Measurements from ENCODE around the gene RFFL. TPM values are rescaled to one million over a fixed set of nuclear protein-coding genes. Genes with fewer than 3 reads are reported as not detected.

Gene RFFL
- total and polyA plus RNA-seq, 8 donors, result 3.6 to 24.4 (median 16.7) TPM

DNA sequence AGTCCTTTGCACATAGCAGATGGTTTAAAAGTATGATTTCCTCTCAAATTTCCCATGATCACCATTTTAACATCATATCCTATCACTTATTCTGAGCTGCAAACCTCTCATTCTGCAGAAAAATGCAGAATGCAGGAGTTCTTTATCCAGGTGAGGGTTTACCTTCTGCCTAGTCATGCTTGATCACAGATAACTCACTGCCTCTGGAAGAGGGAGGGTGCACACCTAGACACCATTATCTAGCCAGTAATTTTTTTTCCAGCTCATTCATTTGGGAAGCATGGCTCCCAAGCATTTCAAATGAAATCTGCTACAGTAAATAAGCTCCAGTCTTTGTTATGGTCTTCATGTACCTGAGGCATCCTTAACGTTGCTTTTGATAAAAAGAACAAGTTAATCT, 38.0 kb downstream of the RFFL start:
- TF ChIP-seq, protein P1, sequence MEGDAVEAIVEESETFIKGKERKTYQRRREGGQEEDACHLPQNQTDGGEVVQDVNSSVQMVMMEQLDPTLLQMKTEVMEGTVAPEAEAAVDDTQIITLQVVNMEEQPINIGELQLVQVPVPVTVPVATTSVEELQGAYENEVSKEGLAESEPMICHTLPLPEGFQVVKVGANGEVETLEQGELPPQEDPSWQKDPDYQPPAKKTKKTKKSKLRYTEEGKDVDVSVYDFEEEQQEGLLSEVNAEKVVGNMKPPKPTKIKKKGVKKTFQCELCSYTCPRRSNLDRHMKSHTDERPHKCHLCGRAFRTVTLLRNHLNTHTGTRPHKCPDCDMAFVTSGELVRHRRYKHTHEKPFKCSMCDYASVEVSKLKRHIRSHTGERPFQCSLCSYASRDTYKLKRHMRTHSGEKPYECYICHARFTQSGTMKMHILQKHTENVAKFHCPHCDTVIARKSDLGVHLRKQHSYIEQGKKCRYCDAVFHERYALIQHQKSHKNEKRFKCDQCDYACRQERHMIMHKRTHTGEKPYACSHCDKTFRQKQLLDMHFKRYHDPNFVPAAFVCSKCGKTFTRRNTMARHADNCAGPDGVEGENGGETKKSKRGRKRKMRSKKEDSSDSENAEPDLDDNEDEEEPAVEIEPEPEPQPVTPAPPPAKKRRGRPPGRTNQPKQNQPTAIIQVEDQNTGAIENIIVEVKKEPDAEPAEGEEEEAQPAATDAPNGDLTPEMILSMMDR (IDR thresholded peaks at IDR 0.05), result no peak
- Histone ChIP-seq H3K36me3 (no peaks in the 10 kb centered on the region), H3K4me1 (peaks cover 0 to 6% (median 0%) of the 10 kb centered on the region in 3 donors), H3K4me3 (no peak overlapping the region), H3K27me3 (no peaks in the 10 kb centered on the region), H3K9me3 (no peaks in the 10 kb centered on the region), H3K27ac (no peak overlapping the region)
- no peak for DNase-seq
- WGBS, 2 donors, result 38 to 46% methylated on average over 1 of the region's 1 CpG
- ATAC-seq, result no peak
- FAIRE-seq, result no peak
- intact Hi-C loops (cut with DNase I), result no loop called here

DNA sequence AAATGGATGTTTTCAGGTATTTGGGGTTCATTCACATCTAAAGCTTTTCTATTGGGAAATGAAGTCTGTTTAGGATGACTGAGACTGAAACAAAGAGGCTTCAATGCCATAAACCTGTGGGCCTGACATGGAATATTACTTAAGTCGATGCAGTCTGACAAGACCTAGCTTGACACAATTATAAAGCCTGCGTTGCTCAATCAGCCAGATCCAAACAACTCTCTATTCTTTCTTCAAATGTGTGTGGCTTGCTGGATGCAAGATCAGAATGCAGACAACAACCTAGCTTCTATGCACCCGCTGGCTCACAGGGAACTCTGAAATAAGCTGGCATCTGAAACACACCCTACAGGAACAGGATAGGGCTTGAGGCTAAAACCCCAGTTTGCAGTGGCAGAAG, 40.0 kb downstream of the RFFL start:
- Histone ChIP-seq H3K9me3 (no peaks in the 10 kb centered on the region), H3K4me1 (peaks cover 0 to 6% (median 0%) of the 10 kb centered on the region in 3 donors), H3K4me3 (no peak overlapping the region), H3K36me3 (peaks cover 0 to 6% (median 0%) of the 10 kb centered on the region in 3 donors), H3K27ac (peak overlapping the region in 1 of 4 donors; percentile 55), H3K27me3 (no peaks in the 10 kb centered on the region)
- intact Hi-C loops (cut with DNase I), result no loop called here
- DNase-seq, result no peak
- WGBS, 2 donors, result 87 to 89% methylated on average over 3 of the region's 3 CpGs
- TF ChIP-seq, protein P1 (IDR thresholded peaks at IDR 0.05), result no peak
- ATAC-seq, result no peak
- FAIRE-seq, result no peak

GRCh38 chr17:35022536-35023063, 40.9 kb downstream of the RFFL start:
- peak in 3 of 6 donors; percentile 23 to 29 (median 26) for DNase-seq
- 48 to 52% methylated on average over 8 of the region's 8 CpGs for WGBS, 2 donors
- H3K27me3 ChIP-seq, result no peaks in the 10 kb centered on the region
- peak; percentile 46 to 94 (median 85) for ATAC-seq
- TF ChIP-seq, protein P1 (IDR thresholded peaks at IDR 0.05), result no peak
- H3K27ac ChIP-seq, result peak overlapping the region in 2 of 4 donors; percentile 9 to 55
- H3K4me3 ChIP-seq, result no peak overlapping the region
- H3K9me3 ChIP-seq, result no peaks in the 10 kb centered on the region
- no peak for FAIRE-seq
- H3K36me3 ChIP-seq, result peaks cover 0 to 6% (median 0%) of the 10 kb centered on the region in 3 donors
- H3K4me1 ChIP-seq, result peaks cover 0 to 6% (median 0%) of the 10 kb centered on the region in 3 donors
- intact Hi-C loops (cut with DNase I), result no loop called here

DNA sequence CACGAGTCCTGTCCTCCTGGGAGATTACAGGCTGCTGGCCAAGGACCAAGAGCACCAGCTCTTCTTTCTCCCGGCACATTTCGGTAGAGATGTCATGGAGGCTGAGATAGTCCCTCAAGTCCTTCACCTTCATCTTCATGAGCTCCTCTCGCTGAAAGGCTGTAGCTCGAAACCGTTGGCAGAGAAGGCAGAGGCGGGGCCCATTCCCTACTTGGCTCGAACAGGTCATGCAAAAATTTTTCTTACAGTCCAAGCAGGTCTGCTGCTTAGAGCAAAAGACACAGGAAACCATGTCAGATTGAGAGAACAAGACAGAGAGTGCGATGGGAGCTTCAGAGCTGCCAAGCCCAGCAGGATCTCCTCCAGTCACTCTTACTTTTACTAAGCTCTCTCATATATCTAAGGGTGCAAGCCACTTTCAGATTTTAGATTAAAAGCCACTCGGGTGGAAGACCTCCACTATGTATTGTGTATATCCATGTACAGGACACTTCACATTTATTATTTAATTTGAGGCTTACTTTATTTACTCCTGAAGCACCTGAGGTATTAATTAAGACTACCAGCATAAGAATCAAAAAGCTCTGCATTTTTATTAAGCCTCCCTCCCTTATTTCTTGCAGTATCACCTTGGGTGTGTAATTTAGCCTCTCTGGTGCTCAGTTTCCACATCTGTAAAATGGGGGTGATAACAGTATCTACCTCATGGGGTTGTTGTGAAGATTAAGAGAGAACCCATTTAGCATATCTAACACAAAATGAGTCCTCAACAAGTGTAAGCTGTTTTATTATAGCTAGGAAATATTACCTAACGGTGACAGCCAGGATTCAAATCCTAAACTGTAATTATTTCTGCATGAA, 41.8 kb downstream of the RFFL start:
- peaks cover 0 to 9% (median 0%) of the 10 kb centered on the region in 3 donors for H3K36me3 ChIP-seq
- no peak overlapping the region for H3K4me3 ChIP-seq
- no peak for ATAC-seq
- WGBS, 2 donors, result 84 to 89% methylated on average over 11 of the region's 11 CpGs
- TF ChIP-seq, protein P1 (IDR thresholded peaks at IDR 0.05), result no peak
- no peak for FAIRE-seq
- no peak for DNase-seq
- peaks cover 0 to 6% (median 0%) of the 10 kb centered on the region in 3 donors for H3K4me1 ChIP-seq
- H3K9me3 ChIP-seq, result no peaks in the 10 kb centered on the region
- intact Hi-C loops (cut with DNase I), result no loop called here
- peak overlapping the region in 1 of 4 donors; percentile 55 for H3K27ac ChIP-seq
- H3K27me3 ChIP-seq, result no peaks in the 10 kb centered on the region
